ENCODE data around the gene TOMM70.

DNA sequence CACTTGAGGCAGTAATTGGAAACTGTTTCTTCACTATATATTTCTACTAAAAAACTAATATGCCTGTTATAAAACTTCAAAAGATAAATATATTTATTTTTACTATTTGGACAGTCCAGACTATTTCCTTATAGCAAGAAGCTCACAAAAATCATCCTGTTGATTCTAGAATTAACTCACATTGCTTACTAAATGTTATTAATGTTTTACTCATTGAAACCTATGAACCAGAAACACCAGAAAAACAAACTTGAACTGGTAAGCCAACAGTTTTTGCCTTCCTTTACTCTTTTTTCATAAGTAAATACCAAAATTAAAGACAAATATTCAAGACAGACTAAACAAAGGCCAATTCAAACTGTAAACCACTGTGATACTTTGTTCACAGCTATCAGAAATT, 26.4 kb downstream of the TOMM70 start:
- no peak for TF ChIP-seq POLR2A (IDR thresholded peaks at IDR 0.05)
- TF ChIP-seq, protein P1, sequence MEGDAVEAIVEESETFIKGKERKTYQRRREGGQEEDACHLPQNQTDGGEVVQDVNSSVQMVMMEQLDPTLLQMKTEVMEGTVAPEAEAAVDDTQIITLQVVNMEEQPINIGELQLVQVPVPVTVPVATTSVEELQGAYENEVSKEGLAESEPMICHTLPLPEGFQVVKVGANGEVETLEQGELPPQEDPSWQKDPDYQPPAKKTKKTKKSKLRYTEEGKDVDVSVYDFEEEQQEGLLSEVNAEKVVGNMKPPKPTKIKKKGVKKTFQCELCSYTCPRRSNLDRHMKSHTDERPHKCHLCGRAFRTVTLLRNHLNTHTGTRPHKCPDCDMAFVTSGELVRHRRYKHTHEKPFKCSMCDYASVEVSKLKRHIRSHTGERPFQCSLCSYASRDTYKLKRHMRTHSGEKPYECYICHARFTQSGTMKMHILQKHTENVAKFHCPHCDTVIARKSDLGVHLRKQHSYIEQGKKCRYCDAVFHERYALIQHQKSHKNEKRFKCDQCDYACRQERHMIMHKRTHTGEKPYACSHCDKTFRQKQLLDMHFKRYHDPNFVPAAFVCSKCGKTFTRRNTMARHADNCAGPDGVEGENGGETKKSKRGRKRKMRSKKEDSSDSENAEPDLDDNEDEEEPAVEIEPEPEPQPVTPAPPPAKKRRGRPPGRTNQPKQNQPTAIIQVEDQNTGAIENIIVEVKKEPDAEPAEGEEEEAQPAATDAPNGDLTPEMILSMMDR (IDR thresholded peaks at IDR 0.05), result no peak

All from adrenal gland (tissue), 5 donors.